NCI-H2171 treated with DMSO at 0.1 percent for 48 hours (cell line): Measurements from ENCODE around the gene CNST.
"Not testable (repeated sequence)": the region's sequence is repeated elsewhere in the genome, so short reads cannot be mapped to it uniquely, and the experiment has no call there.

Source experiments
- DNase-seq: peaks from one replicate; lab custom pipeline; 2025; lab: John Stamatoyannopoulos, UW

The CNST gene

DNA sequence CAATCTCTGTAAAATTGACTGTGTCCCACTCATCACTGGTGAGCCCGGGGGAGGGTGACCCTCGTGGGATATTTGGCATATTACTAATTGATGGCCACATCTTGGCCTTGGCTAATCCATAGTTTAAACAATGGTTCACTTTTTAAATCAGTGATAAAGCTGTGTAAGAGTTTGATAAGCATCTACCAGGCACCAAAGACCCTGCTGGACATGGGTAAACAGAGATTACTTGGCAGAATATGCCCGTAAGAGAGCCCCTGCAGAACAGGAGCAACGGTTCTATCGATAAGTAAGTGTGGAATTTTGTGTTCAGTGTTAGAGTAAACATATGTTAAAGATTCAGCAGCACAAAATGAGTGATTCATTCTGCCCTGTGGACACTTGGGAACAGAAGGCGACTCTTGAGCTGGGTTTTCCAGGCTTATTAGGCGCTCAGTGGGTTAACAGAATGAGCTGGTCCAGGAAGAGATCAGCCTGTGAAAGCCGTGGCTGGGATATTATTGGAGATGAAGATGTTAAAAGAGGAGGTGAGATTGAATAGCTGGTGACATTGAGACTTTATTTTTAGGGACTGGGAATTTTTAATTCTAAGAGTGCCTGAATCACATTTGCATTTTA is 55.9 kb downstream of the CNST start:
- no peak for DNase-seq

DNA sequence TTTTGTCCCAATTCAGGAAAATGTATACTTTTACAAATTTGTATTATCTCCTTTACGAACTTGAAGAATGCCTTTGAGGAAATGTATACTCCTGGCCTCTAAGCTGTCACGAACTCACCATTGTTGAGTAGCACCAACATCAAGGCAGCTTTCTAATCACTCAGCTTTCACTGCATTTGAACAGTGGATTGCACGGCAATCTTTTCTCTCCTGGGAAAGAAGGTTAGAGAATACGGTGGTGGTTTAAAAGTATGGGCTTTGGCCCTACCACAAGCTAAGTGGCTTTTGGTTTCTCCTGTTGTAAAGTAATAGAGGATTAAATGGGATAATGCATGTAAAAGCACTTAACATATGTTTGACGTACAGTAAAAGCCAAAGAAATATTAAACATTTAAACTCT is 57.8 kb downstream of the CNST start:
- no peak for DNase-seq

DNA sequence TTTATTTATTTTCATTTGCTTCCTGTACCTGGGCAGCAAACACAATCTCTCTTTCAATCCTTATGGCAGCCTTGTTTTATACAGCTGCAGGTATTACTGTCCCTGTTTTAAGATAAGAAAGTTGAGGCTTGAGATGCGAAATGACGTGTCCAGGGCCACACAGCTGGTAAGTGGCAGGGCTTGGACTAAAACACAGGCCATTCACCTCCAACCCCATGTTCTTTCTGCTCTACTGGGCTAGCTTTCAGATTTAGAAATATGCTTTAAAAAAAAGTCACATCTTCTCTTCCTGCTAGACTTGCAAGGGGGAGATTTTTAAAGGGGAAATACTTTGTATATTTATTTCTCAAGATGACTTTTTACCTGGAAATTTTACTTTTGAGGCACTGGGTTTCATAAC is 62.8 kb downstream of the CNST start:
- no peak for DNase-seq

DNA sequence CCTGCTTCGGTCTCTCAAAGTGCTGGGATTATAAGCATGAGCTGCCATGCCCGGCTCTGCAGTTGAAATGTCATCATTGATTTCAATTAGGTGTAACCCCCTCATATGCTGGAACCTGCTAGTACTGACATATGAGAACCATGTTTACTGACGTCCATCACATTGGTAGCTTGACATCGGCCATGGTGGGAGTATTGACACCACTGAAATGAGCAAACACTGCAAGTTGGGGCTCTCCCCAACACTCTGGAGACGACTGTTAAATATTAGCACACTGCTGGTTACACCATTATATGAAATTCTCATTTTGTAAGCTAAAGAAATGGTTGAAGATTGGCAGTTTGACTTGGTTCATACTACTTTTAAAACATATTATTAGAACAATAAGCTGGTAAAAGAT is 63.7 kb downstream of the CNST start:
- no peak for DNase-seq

DNA sequence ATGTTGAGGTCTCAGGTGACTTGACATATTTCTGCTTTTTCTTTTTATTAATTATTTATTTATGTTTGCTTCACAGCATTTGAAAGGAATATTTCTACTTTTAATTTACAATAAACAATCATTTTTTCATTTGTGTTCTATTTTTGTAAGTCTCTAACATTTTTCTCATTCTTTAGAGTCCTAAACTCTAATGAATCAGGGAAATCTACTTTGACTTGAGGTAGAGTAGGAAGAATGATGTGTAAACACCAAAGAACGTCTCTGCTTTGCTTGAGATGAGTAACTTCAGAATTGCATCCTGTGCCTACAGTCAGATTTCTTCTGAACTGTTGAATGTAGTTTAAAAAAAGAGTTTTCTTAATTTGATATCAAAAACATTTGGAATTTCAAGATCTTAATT is 65.2 kb downstream of the CNST start:
- DNase-seq = no peak

DNA sequence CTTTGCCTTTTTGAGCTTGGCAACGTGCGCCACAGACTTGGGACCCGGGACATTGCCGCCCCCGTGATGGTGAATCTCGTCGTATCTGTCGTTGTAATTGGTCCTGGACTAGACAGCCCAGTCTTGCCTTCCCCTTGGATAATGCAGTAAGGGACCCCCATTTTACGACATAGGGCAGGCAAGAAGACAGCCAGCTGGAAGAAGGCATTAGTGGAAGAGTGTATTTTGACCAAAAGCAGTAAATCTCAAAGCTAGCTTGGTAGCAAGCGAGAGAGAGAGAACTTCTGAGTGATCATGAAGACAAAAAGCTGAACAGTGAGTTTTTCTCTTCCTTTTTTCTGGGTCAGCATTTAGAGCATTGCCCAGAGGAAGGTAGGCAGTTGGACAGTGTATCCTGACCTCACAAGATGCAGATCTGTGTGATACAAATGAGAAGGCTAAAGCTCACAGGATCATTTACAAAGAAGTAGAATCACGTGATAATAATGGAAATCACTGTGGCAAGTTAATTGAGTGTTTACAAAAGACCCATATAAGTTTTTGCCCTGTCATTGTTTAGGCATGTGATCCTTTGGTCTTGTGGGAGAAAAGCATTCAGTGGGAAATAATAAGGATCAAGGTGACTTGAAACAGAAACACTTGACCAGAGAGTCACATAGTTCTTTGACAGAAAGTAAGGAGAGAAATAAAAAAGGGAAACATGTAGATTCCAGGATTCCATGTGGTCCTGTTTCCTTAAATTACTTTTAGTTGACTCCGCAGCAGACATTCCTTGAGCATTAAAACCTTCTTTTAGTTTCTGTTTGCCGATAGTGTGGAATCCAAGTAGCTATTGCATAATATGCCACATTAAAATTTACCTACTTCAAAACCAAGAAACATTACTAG is 66.3 kb downstream of the CNST start:
- DNase-seq = no peak

DNA sequence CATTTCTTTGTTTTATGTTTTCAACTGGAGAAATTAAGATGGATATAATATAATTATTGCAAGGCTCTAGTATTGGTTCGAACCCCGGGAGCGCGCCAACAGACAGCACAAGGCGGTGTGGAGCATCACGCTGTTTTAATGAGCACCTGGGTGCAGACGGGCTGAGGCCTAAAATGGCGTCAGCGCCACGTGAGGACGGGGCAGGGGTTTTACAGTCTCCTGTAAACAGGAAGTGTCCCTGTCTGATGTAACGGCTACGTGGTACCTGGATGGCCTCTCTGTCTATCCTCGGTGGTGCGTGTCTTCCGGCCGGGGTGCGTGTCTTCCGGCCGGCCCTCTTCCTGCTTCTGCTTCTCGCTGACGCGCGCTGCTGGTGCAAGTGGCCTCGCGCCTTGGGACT is 68.4 kb downstream of the CNST start:
- DNase-seq = not testable (repeated sequence)

DNA sequence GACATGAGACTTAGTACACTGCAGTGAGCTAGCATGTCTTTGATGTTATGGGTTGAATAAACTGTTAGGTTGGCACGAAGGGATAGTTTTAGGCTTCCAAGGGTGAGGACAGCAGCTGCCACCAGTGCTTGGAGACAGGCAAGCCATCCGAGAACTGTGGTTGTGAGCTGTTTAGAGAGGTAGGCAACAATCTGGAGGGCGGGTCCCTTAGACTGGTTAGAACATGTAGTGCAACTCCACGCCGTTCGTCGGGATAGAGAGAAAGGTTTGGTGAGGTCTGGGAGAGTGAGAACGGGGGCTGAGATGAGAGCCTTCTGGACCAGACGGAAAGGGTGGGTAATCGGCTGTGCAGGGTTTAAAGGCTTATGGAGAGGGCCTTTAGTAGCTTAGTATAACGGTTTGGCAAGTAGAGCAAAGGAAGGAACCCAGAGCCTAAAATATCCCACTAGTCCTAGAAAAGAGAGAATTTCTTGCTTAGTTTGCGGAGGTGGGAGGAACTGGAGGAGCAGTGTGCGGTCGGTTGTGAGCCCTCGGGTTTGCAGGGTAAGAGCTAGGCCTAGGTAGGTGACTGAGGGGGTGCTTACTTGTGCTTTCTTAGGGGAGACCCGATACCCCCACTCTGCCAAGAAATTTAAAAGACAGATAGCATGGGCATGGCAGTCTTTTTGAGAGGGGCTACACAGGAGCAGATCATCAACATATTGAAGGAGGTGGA is 72.8 kb downstream of the CNST start:
- no peak for DNase-seq

DNA sequence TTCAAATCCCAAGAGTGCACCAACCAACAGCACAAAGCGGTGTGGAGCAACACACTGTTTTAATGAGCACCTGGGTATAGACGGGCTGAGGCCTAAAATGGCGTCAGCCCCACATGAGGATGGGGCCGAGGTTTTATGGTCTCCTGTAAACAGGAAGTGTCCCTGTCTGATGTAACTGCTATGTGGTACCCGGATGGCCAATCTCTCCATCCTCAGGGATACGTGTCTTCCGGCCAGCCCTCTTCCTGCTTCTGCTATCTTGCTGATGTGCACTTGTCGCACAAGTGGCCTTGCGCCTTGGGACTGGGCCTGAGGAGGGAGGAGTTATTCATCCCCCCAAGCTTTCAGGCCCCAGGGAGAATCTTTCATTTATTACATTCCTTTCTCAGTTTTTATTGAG is 73.5 kb downstream of the CNST start:
- DNase-seq = no peak

DNA sequence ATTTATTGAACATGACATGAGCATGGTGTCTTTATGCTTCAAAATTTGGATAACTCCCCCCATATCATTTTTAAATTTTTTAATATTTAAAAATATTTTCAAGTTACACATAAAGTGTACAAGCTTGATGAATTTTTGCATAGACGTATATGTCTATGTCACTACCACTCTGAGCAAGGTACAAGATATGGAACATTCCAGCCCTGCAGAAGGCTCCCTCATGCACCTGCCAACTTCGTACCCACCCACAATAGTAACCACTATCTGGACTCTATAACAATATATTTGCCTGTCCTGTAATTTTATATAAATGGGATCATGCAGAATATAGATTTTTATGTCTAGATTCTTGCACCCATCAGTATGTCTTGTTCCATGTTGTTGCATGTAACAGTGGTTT is 74.5 kb downstream of the CNST start:
- DNase-seq = no peak

DNA sequence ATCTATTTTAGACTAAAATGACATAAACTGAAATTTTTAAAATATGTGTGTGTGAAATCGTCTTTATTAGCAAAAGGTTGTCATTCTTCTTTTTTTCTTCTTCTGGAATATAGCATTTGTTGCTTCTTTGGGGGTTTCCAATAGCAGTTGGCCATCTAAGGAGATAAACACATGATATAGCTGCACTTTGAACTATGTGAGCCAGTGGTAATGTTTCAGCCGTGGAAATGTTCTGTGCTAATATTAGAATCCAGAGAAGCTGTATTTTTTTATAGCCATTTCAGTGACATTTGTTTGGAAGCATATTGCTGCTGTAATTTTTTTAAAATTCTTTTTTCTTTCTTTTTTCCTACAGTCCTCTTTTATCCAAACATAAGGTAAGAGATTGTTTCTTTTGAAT is 75.1 kb downstream of the CNST start:
- no peak for DNase-seq

DNA sequence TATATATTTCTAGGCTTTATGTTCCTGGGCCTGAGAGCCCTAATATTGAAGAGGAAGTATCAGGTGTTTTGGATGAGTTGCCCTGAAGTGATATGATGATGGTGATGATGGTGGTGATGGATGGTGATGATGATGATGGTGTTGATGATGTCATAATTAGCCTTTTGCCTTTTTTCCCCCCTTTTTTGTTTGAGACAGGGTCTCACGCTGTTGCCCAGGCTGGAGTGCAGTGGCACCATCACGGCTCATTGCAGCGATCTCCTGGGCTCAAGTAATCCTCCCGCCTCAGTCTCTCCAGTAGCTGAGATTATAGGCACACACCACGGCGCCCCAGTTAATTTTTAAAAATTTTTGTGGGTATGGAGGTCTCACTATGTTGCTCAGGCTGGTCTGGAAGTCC is 76.5 kb downstream of the CNST start:
- no peak for DNase-seq

DNA sequence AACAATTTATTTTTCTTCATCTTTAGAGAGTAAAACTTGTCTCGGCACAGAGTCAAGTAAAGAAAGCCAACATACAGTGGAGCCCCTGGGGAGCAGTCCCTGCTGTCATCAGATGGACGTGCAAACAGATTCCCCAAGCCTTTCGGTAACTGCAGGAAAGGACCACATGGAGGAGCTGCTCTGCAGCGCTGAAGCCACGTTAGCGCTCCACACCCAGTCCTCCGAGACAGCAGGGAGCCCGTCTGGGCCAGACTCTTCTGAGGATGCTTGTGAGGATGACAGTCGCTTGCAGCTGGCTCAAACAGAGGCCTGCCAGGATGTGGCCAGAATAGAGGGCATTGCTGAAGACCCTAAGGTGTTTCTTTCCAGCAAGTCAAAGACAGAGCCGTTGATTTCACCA is 80.9 kb downstream of the CNST start:
- peak; percentile 77 for DNase-seq

DNA sequence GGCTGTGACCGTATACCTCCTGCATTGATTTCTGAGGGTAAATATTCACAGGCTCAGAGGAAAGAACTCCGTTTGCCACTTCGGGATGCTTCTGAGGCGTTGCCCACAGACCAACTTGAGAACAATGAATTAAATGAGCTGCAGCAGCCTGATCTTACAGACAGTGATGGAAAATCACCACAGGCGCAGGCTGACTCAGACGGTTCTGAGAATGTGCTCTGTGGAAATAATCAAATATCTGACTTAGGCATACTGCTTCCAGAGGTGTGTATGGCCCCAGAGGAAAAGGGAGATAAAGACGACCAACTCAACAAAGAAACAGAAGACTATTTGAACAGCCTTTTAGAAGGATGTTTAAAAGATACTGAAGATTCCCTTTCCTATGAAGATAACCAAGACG is 81.3 kb downstream of the CNST start:
- DNase-seq = no peak

DNA sequence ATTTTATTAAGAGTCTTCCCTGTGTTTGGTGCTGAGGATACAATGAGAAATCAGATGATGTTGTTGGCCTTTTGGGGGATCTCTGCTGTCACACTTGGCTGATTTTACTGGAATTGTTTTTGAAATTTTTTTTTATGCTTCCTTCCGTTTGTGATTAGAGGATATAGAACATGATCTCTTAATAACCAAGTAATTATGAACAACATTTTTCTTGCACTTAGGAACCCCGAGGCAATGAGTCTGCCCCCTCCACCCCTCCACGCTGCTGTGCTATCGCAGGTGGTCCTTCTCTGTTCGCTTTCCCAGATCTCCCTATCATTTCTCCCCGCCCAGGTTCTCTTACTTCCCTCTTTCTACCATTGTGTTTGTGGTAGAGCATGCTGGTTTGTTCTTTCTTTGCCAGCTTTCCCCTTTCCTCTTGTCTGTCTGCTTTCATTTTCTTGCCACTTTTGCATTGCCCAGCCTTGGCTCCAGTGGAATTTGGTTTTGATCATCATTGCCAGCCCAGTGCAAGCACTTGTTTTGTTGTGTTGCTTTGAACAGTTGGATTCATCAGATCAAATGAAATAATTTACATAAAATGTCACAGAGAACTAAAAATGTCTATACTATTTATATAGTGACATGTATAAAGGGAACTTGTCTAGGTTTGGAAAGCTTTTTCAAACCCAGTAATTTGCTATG is 84.9 kb downstream of the CNST start:
- DNase-seq = no peak

DNA sequence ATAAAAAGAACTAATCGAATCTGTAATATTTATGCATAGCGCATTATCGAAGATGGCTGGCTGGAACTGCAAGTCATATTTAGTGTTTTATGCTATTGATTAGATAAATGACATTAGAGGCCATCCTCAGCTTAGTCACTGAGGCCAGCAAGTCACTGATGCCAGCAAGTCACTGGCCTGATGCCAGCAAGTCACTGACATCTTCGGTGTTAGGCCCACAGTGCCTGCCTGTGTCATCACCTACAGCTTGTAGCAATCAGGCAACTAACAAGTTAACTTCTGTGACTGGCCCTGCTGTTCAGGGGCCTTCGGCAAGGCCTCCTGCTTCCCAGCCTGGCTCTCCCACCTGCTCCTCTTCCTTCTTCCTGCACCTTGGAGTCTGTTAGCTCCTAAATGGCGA is 92.3 kb downstream of the CNST start:
- DNase-seq = no peak

DNA sequence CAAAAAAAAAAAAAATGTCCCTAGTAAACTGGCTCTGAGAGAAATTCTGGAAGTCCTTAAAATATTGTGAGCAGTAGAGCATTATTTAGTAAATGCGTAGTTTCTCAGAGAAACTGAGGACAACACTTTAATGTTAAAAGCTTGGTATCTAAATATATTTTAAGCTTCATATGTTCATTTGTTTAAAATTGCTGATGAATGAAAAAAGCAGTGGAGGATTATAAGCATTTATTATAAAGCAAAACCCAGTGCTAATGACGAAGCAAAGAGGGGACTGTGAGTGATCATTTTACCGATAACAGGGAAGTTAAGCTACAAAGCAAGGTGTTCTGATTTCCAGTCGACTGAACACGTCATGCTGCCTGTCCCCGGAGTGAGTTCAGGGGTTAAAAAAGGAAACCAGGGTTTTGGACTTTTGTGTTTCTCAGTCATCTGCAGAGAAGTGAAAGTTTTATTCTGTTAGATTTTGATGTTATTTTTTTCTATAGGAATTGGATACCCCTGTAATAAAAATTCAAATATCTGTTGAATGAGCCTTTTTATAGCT is 93.4 kb downstream of the CNST start:
- DNase-seq = no peak

DNA sequence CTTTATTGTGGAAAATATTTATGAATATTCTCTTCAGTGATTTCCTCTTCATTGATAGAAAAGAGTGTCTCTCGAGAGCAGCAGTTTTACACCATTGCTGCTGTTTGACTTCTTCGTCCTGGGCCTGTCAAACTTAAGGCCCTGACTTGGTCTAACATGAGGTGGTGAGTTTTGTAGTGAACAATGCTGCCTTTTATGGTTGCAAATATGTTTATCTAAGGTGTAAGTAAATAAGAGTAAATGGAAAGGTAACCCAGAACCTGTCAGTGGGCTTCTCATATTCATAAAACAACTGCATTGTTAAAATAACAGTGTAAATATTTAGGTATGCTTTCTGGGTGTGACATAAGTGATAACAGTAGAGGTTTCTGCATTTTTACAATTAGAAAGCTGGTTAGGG is 95.2 kb downstream of the CNST start:
- DNase-seq = no peak

DNA sequence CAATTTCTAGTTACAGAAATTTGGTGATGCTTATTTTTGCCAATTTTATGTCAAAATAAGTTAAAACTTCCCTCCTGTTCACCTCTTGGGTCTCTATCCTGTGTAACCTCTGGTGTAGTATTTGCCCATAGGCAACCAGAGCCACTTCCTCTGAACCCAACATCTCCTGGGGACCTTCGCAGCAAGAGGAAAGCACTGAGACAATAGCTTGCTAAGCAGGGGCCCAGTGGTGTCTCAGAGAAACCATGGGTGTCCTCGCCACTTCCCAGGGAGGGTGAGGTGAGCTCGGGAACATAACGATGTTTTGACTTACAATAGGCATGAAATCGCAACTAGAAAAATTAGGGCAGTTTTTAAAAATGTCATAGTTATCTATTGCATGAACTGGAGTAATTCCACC is 101.5 kb downstream of the CNST start:
- no peak for DNase-seq

DNA sequence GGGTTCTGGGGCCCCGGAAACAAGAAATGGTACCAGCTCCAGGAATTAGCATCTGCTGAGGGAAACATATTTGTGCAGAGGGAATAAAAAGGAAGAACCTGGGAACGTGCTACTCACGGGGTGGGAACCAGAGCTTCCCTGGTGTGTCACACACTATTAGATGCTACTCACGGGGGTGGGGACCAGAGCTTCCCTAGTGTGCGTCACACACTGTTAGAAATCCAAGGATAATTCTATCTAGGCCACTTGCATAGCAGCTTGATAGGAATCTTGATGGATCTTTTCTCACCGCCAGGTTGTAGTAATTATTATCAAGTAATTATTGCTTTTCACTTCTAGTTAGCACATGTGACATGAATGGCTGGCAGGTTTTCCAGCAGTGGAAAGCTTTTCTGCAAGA is 103.4 kb downstream of the CNST start:
- DNase-seq = no peak

DNA sequence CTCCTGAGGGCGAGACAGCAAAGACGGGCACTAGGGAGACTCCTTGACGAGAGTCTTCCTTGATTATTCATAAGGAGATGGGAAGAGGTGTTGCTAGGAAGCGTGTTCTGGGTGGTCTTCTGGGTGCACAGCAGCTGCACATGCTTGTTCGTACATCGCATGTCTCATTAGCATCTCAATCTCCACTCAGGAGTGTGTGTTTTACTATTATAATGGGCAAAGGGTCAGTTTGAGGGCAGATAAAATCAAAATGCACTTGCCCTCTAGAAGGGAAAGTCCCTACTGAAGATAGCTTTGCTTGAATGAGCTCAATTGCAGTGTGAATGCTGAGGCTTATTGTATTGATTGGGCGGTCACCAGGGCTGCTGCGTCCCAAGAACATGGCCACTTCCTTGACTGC is 107.8 kb downstream of the CNST start:
- no peak for DNase-seq

DNA sequence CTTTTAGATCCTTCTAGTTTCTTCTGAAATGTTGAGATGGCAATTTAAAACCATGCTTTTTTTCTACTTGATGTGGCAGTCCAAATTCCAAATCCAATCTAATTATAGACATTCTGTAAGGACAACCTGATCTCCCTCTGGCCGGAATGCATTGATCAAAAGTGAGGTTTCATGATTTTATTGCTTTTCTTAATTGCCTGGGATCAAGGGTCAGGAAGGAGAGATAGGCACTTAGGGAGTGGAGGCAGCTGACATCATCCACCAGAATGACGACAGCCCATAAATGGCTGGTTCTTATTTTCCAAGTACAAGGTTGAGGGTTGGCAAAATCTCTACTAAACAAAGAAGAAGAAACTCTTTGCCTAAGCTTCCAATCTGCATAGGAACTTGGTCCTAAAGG is 111.6 kb downstream of the CNST start:
- DNase-seq = no peak
